H1 (cell line): ENCODE data around the gene AKAP8. TPM values are rescaled to one million over a fixed set of nuclear protein-coding genes. Genes with fewer than 3 reads are reported as not detected.

Experiments used
- CTCF ChIA-PET: fragments of 300-600 bp; sonication (Branson Sonifier 250); formaldehyde crosslinking; loops from one replicate; lab custom pipeline; 2021; ENCODE audit not compliant: partially characterized antibody; lab: Charles Lee
- POLR2A ChIA-PET: fragments of 300-600 bp; sonication (Branson Sonifier 250); formaldehyde crosslinking; loops from one replicate; lab custom pipeline; 2021; ENCODE audit warnings: inconsistent platforms; ENCODE audit not compliant: partially characterized antibody; lab: Charles Lee
- DNase-seq, 2 experiments: peaks; one replicate each; pipeline versions ENCODE4 v3.0.0 to v3.0.0-alpha.2; 2010 to 2022; ENCODE audit warnings: low spot score in 2 of 2, low read depth in 1 of 2, mixed read lengths in 1 of 2
- FAIRE-seq: peaks from 2 replicates; lab custom pipeline; 2011; peaks lifted over from hg19 to GRCh38; lab: Jason Lieb, UNC
- H2AFZ ChIP-seq: 2 replicates; pipeline ENCODE4 v1.8.1; 2012; ENCODE audit warnings: low read length, inconsistent platforms
- H2AK5ac ChIP-seq: 2 replicates; pipeline ENCODE4 v1.6.1; 2013; ENCODE audit warnings: low read depth, low read length
- H2BK120ac ChIP-seq: replicated peaks from 2 replicates; pipeline ENCODE3; 2013; ENCODE audit warnings: low read depth, low read length, inconsistent platforms
- H2BK12ac ChIP-seq: 2 replicates; pipeline ENCODE4 v1.6.1; 2013; ENCODE audit warnings: low read depth, low read length
- H2BK15ac ChIP-seq: 2 replicates; pipeline ENCODE4 v1.6.1; 2013; ENCODE audit warnings: low read length
- H2BK20ac ChIP-seq: 2 replicates; pipeline ENCODE4 v1.6.1; 2013; ENCODE audit warnings: low read length
- H2BK5ac ChIP-seq: 2 replicates; pipeline ENCODE4 v1.6.1; 2013; ENCODE audit warnings: low read depth, low read length
- H3K14ac ChIP-seq: 2 replicates; pipeline ENCODE4 v1.6.1; 2013; ENCODE audit warnings: inconsistent platforms; ENCODE audit not compliant: insufficient read length
- H3K18ac ChIP-seq: 2 replicates; pipeline ENCODE4 v1.6.1; 2013; ENCODE audit warnings: low read length; ENCODE audit errors: extremely low read depth
- H3K23ac ChIP-seq: 2 replicates; pipeline ENCODE4 v1.6.1; 2013; ENCODE audit warnings: inconsistent platforms; ENCODE audit not compliant: insufficient read length
- H3K23me2 ChIP-seq: 2 replicates; pipeline ENCODE4 v1.6.1; 2013; ENCODE audit warnings: low read depth, low read length
- H3K27ac ChIP-seq: 2 replicates; pipeline ENCODE4 v1.6.1; 2011; ENCODE audit warnings: low read depth, low read length, inconsistent platforms
- H3K27me3 ChIP-seq, 4 experiments: replicated peaks in 1 of 4; 1 replicate in 1 of 4; 2 replicates in 3 of 4; pipeline versions ENCODE4 v1.6.1 to v1.8.1; 2011 to 2013; ENCODE audit warnings: low read length in 3 of 4, mild to moderate bottlenecking in 3 of 4, inconsistent platforms in 2 of 4, mixed read lengths in 2 of 4, moderate library complexity in 1 of 4; ENCODE audit not compliant: control insufficient read depth in 3 of 4, insufficient read depth in 3 of 4; ENCODE audit errors: extremely low read depth in 1 of 4
- H3K36me3 ChIP-seq, 4 experiments: 2 replicates each; pipeline versions ENCODE4 v1.6.1 to v1.8.1; 2011 to 2013; ENCODE audit warnings: mild to moderate bottlenecking in 4 of 4, low read length in 3 of 4, moderate library complexity in 2 of 4, control low read depth in 1 of 4, inconsistent platforms in 1 of 4; ENCODE audit not compliant: insufficient read depth in 4 of 4, control insufficient read depth in 2 of 4
- H3K4ac ChIP-seq: replicated peaks from 2 replicates; pipeline ENCODE3; 2013; ENCODE audit warnings: low read length, low read depth, mixed read lengths, inconsistent platforms; ENCODE audit not compliant: insufficient read length
- H3K4me1 ChIP-seq, 4 experiments: replicated peaks in 1 of 4; 1 replicate in 1 of 4; 2 replicates in 3 of 4; pipeline versions ENCODE4 v1.6.1 to v1.8.1; 2011 to 2013; ENCODE audit warnings: low read length in 3 of 4, inconsistent platforms in 2 of 4, mixed read lengths in 1 of 4; ENCODE audit not compliant: insufficient read depth in 4 of 4, control insufficient read depth in 3 of 4
- H3K4me2 ChIP-seq, 2 experiments: 2 replicates each; pipeline versions ENCODE4 v1.6.1 to v1.8.1; 2011 to 2013; ENCODE audit warnings: low read depth in 2 of 2, low read length in 2 of 2, control low read depth in 1 of 2, inconsistent platforms in 1 of 2, mild to moderate bottlenecking in 1 of 2; ENCODE audit not compliant: insufficient read depth in 1 of 2
- H3K4me3 ChIP-seq, 4 experiments: fragments of 200-600, 300-600 bp in 1 of 4; sonication (generic), shearing (Covaris generic), sonication (Bioruptor Twin) in 1 of 4; 2 replicates each; pipeline versions ENCODE4 v1.5.1 to v1.8.1; 2011 to 2016; ENCODE audit warnings: low read length in 4 of 4, low read depth in 3 of 4, control low read depth in 2 of 4, inconsistent platforms in 2 of 4, mild to moderate bottlenecking in 2 of 4, mixed read lengths in 1 of 4, moderate library complexity in 1 of 4; ENCODE audit not compliant: insufficient read depth in 2 of 4; ENCODE audit errors: extremely low read depth in 1 of 4
- H3K56ac ChIP-seq: replicated peaks from 2 replicates; pipeline ENCODE3; 2013; ENCODE audit warnings: low read depth, mild to moderate bottlenecking, mixed read lengths, low read length, inconsistent platforms; ENCODE audit not compliant: insufficient read length
- H3K79me1 ChIP-seq: 2 replicates; pipeline ENCODE4 v1.6.1; 2013; ENCODE audit warnings: low read depth, low read length, control low read depth
- H3K79me2 ChIP-seq, 2 experiments: 2 replicates each; pipeline versions ENCODE4 v1.6.1 to v1.8.1; 2012 to 2013; ENCODE audit warnings: low read length in 2 of 2, mild to moderate bottlenecking in 2 of 2, inconsistent platforms in 1 of 2; ENCODE audit not compliant: insufficient read depth in 2 of 2, control insufficient read depth in 1 of 2
- H3K9ac ChIP-seq, 4 experiments: replicated peaks in 1 of 4; 1 replicate in 1 of 4; 2 replicates in 3 of 4; pipeline versions ENCODE4 v1.6.1 to v1.8.1; 2011 to 2013; ENCODE audit warnings: low read depth in 3 of 4, low read length in 3 of 4, control low read depth in 2 of 4, mild to moderate bottlenecking in 2 of 4, moderate library complexity in 2 of 4, inconsistent platforms in 1 of 4; ENCODE audit errors: extremely low read depth in 1 of 4
- H3K9me3 ChIP-seq, 2 experiments: 2 replicates each; pipeline versions ENCODE4 v1.6.1 to v1.8.1; 2012 to 2013; ENCODE audit warnings: mild to moderate bottlenecking in 2 of 2, moderate library complexity in 2 of 2, control low read depth in 1 of 2, inconsistent platforms in 1 of 2, low read depth in 1 of 2, low read length in 1 of 2, mixed read lengths in 1 of 2; ENCODE audit not compliant: insufficient read depth in 2 of 2
- H4K20me1 ChIP-seq, 2 experiments: replicated peaks in 1 of 2; 2 replicates each; pipeline versions ENCODE3 to v1.8.1; 2011 to 2013; ENCODE audit warnings: inconsistent platforms in 2 of 2, low read length in 2 of 2, mild to moderate bottlenecking in 1 of 2; ENCODE audit not compliant: insufficient read depth in 2 of 2, control insufficient read depth in 1 of 2
- H4K5ac ChIP-seq: 2 replicates; pipeline ENCODE4 v1.6.1; 2013; ENCODE audit warnings: low read length, low read depth, mixed read lengths, inconsistent platforms; ENCODE audit not compliant: insufficient read length
- H4K8ac ChIP-seq: 2 replicates; pipeline ENCODE4 v1.8.0; 2013; ENCODE audit warnings: mild to moderate bottlenecking, moderate library complexity, low read length, inconsistent platforms; ENCODE audit not compliant: insufficient read depth; ENCODE audit errors: extremely low read depth
- H4K91ac ChIP-seq: replicated peaks from 2 replicates; pipeline ENCODE3; 2013; ENCODE audit warnings: low read length, mixed read lengths, inconsistent platforms; ENCODE audit not compliant: insufficient read length
- CREB1 ChIP-seq: IDR thresholded peaks from 2 replicates; pipeline ENCODE4 v1.6.1; 2012; ENCODE audit warnings: inconsistent platforms
- KDM1A ChIP-seq: fragments of 200-600, 300-600 bp; sonication (generic); IDR thresholded peaks from 2 replicates; pipeline ENCODE4 v1.7.1; 2016; ENCODE audit warnings: mild to moderate bottlenecking, low read length, borderline replicate concordance
- WGBS, 2 experiments: shearing (Covaris generic) in 1 of 2; methylation state at CpG; one replicate each; pipeline versions ENCODE4 v1.1.6 to v1.1.7; 2013 to 2015; ENCODE audit warnings: low lambda C conversion rate in 2 of 2, mixed read lengths in 2 of 2, inconsistent platforms in 1 of 2, low coverage in 1 of 2, missing lambda C conversion rate in 1 of 2; ENCODE audit not compliant: insufficient replicate concordance in 2 of 2, insufficient coverage in 1 of 2, insufficient read length in 1 of 2; ENCODE audit errors: extremely low coverage in 1 of 2, missing lambda C conversion rate in 1 of 2; 5-methylcytosine and 5-hydroxymethylcytosine counted together
- polyA plus RNA-seq, 7 experiments: library from polyadenylated mRNA; depleted of rRNA in 3 of 7; stranded (reverse) in 5 of 7; unstranded in 2 of 7; fragments of >200 nt in 5 of 7; fragments of 200-250 nt in 2 of 7; gene quantifications; 1 replicate in 5 of 7; 2 replicates in 1 of 7; 4 replicates in 1 of 7; pipeline versions ENCODE4 v1.2.1 to v1.2.3, GENCODE V29; 2011 to 2013; ENCODE audit warnings: missing spikeins in 2 of 7, mixed read lengths in 2 of 7
- total RNA-seq: library from RNA; stranded (reverse); fragmentation: NEBNext Ultra II Directional; extraction: Animal tissue kit (Norgen Biotek cat#: 25700); gene quantifications from 2 replicates; pipeline ENCODE4 v1.2.1, GENCODE V29; 2021

Gene AKAP8
- total and polyA plus RNA-seq, 2 of the 8 experiments (the other 6 are each of a cell fraction or from before 2014, with no cell fraction given) = 17.0 to 41.0 TPM

DNA sequence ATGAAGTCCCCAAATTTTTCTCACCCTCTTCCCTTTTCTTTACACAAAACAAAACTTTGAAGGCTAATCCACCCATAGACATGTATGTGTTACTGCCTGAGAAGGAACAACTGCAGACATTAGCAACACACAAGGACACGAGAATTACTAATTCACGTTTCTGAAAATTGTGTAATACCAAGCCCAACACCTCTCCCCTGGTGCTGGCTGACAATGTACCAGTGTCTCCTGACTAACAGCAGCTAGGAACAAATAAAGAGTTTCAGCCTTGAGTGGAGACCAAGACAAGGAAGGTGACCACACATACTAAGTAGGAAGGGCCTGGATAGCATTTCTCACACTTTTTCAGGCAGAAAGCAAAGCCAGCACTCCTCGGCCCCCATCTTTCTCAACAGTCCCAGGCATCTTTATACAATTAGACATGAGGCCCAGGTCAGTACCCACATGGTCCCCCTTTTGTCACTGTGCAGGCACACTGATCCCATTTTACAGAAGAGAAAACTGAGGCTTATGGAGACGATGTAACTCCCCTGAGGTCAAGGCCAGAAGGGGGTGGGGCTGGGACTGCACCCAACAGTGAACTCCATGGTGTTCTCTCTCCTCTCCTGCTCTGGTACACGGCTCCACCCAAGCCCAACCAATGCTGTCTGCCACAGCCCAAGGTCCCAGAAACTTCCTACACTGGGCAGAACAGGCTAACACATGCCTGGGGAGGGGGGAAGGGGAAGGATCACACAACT, 55.9 kb downstream of the AKAP8 start:
- H2BK15ac ChIP-seq = no peak overlapping the region
- no peak overlapping the region for H3K18ac ChIP-seq
- no peak overlapping the region for H3K56ac ChIP-seq
- H4K20me1 ChIP-seq = peaks cover 60 to 70% of the 10 kb centered on the region in 2 experiments
- H4K8ac ChIP-seq = no peak overlapping the region
- no peak overlapping the region for H3K4me2 ChIP-seq
- H2AFZ ChIP-seq = no peak overlapping the region
- peaks cover 10% of the 10 kb centered on the region for H3K79me1 ChIP-seq
- H2BK120ac ChIP-seq = no peak overlapping the region
- no peaks in the 10 kb centered on the region for H3K23me2 ChIP-seq
- no peak overlapping the region for H2AK5ac ChIP-seq
- H3K23ac ChIP-seq = no peak overlapping the region
- H4K5ac ChIP-seq = no peak overlapping the region
- ChIA-PET CTCF (interaction anchor here (1.5 to 2.2 kb wide), 3 partner anchors 20 to 59 kb away, joined by 3 to 7 read pairs (median 6); no protein-coding TSS in a partner anchor), POLR2A (interaction anchor here (0.9 to 2.1 kb wide), 6 partner anchors 10 to 143 kb away, joined by 3 to 6 read pairs (median 4); partner anchors contain the start of gene AKAP8)
- H3K9ac ChIP-seq = no peak overlapping the region; a peak in 1 of 7 replicates
- no peaks in the 10 kb centered on the region for H3K36me3 ChIP-seq
- DNase-seq (no peak), FAIRE-seq (no peak)
- H3K79me2 ChIP-seq = peaks cover 92 to 98% of the 10 kb centered on the region in 2 experiments
- H3K4me3 ChIP-seq = no peak overlapping the region
- 83% methylated on average over 5 of the region's 5 CpGs; no CpG with 5 or more reads in 1 of the 2 experiments for WGBS, 2 experiments
- peak; percentile 88; the same call in 1 of the 2 replicates for TF ChIP-seq KDM1A
- no peak for TF ChIP-seq CREB1
- no peaks in the 10 kb centered on the region for H3K9me3 ChIP-seq
- H4K91ac ChIP-seq = no peak overlapping the region
- no peaks in the 10 kb centered on the region for H3K27me3 ChIP-seq
- H3K27ac ChIP-seq = no peak overlapping the region
- H3K14ac ChIP-seq = no peak overlapping the region
- no peak overlapping the region for H3K4ac ChIP-seq
- H2BK20ac ChIP-seq = no peak overlapping the region
- H2BK12ac ChIP-seq = no peak overlapping the region
- no peak overlapping the region; the same call in 1 of the 2 replicates for H2BK5ac ChIP-seq
- H3K4me1 ChIP-seq = peaks cover 0 to 18% (median 7%) of the 10 kb centered on the region in 4 experiments
